Liver (tissue), 9 donors: ENCODE measurements around the gene MARVELD3. TPM values are rescaled to one million over a fixed set of nuclear protein-coding genes. Genes with fewer than 3 reads are reported as not detected.

ENCODE experiments used
- DNase-seq: peaks from one replicate; pipeline ENCODE4 v3.0.0-alpha.2; 2017; ENCODE audit warnings: low spot score
- H3K27ac ChIP-seq, 2 donors: one replicate each; pipeline ENCODE4 v1.7.0; 2013; ENCODE audit warnings: inconsistent platforms in 2 of 2, low read length in 2 of 2, control low read depth in 1 of 2, low read depth in 1 of 2, mild to moderate bottlenecking in 1 of 2
- H3K27me3 ChIP-seq, 4 donors: one replicate each; pipeline versions ENCODE4 v1.6.1 to v1.7.0; 2013; ENCODE audit warnings: low read length in 3 of 4, inconsistent platforms in 1 of 4, mild to moderate bottlenecking in 1 of 4, moderate library complexity in 1 of 4; ENCODE audit not compliant: control insufficient read depth in 4 of 4, insufficient read depth in 4 of 4
- H3K36me3 ChIP-seq, 4 donors: one replicate each; pipeline versions ENCODE4 v1.6.1 to v1.7.0; 2013; ENCODE audit warnings: low read length in 3 of 4, mild to moderate bottlenecking in 3 of 4, low read depth in 1 of 4, moderate library complexity in 1 of 4; ENCODE audit not compliant: control insufficient read depth in 4 of 4, insufficient read depth in 3 of 4
- H3K4me1 ChIP-seq, 4 donors: one replicate each; pipeline versions ENCODE4 v1.6.1 to v1.7.0; 2013; ENCODE audit warnings: low read length in 3 of 4, mild to moderate bottlenecking in 3 of 4, moderate library complexity in 1 of 4; ENCODE audit not compliant: control insufficient read depth in 4 of 4, insufficient read depth in 4 of 4
- H3K4me3 ChIP-seq, 3 donors: one replicate each; pipeline versions ENCODE4 v1.6.1 to v1.7.0; 2013; ENCODE audit warnings: low read length in 3 of 3, control low read depth in 1 of 3, low read depth in 1 of 3, mild to moderate bottlenecking in 1 of 3
- H3K9ac ChIP-seq, 2 donors: one replicate each; pipeline ENCODE4 v1.7.0; 2013; ENCODE audit warnings: low read length in 2 of 2, mild to moderate bottlenecking in 2 of 2, moderate library complexity in 2 of 2, control low read depth in 1 of 2, low read depth in 1 of 2
- H3K9me3 ChIP-seq, 4 donors: one replicate each; pipeline versions ENCODE4 v1.6.1 to v1.7.0; 2013; ENCODE audit warnings: low read length in 3 of 4; ENCODE audit not compliant: control insufficient read depth in 4 of 4
- EGR1 ChIP-seq, 2 donors: IDR thresholded peaks; 2 replicates each; pipeline ENCODE4 v1.6.1; 2016 to 2018; ENCODE audit warnings: antibody characterized with exemption in 2 of 2, low read depth in 2 of 2
- FOXA1 ChIP-seq: IDR thresholded peaks from 2 replicates; pipeline ENCODE4 v1.6.1; 2016; ENCODE audit warnings: antibody characterized with exemption
- FOXA2 ChIP-seq: IDR thresholded peaks from 2 replicates; pipeline ENCODE4 v1.6.1; 2016; ENCODE audit warnings: antibody characterized with exemption
- GABPA ChIP-seq, 2 donors: IDR thresholded peaks in 1 of 2; conservative IDR thresholded peaks in 1 of 2; 2 replicates each; pipeline ENCODE4 v1.6.1; 2016; ENCODE audit warnings: antibody characterized with exemption in 2 of 2, mild to moderate bottlenecking in 1 of 2, moderate library complexity in 1 of 2
- HNF4A ChIP-seq, 2 donors: conservative IDR thresholded peaks; 2 replicates each; pipeline ENCODE4 v1.6.1; 2016; ENCODE audit warnings: antibody characterized with exemption in 2 of 2, mild to moderate bottlenecking in 2 of 2
- HNF4G ChIP-seq: IDR thresholded peaks from 2 replicates; pipeline ENCODE4 v1.6.1; 2016; ENCODE audit warnings: antibody characterized with exemption
- JUND ChIP-seq, 2 donors: IDR thresholded peaks; 2 replicates each; pipeline ENCODE4 v1.6.1; 2016; ENCODE audit warnings: antibody characterized with exemption in 2 of 2
- NR2F2 ChIP-seq: IDR thresholded peaks from 2 replicates; pipeline ENCODE4 v1.6.1; 2016; ENCODE audit warnings: antibody characterized with exemption
- RAD21 ChIP-seq, 2 donors: IDR thresholded peaks; 2 replicates each; pipeline ENCODE4 v1.6.1; 2016; ENCODE audit warnings: antibody characterized with exemption in 2 of 2, mild to moderate bottlenecking in 2 of 2
- SP1 ChIP-seq: IDR thresholded peaks from 2 replicates; pipeline ENCODE4 v1.6.1; 2018; ENCODE audit warnings: antibody characterized with exemption, mild to moderate bottlenecking
- TAF1 ChIP-seq: conservative IDR thresholded peaks from 2 replicates; pipeline ENCODE4 v1.6.1; 2016; ENCODE audit warnings: antibody characterized with exemption, mild to moderate bottlenecking
- YY1 ChIP-seq: IDR thresholded peaks from 2 replicates; pipeline ENCODE4 v1.6.1; 2016; ENCODE audit warnings: antibody characterized with exemption, mild to moderate bottlenecking
- WGBS: extraction: QIAGEN DNeasy Blood & Tissue Kit; methylation state at CpG from one replicate; pipeline ENCODE4 v1.1.7; 2013; 5-methylcytosine and 5-hydroxymethylcytosine counted together
- polyA plus RNA-seq, 2 donors: library from polyadenylated mRNA; stranded (reverse) in 1 of 2; unstranded in 1 of 2; fragments of 200-250 nt in 1 of 2; fragments of >200 nt in 1 of 2; fragmentation: Nextera tagmentation in 1 of 2; extraction: Ambion mirVana in 1 of 2; gene quantifications; one replicate each; pipeline versions ENCODE4 v1.2.1 to v1.2.3, GENCODE V29; 2013 to 2015
- total RNA-seq, 2 donors: library from RNA; depleted of rRNA; stranded (reverse); fragments of >200 nt; gene quantifications; one replicate each; pipeline ENCODE4 v1.2.3, GENCODE V29; 2014
- TF ChIP-seq, protein P1 (sequence below): IDR thresholded peaks from 2 replicates; pipeline ENCODE4 v1.6.1; 2016; ENCODE audit warnings: antibody characterized with exemption
- TF ChIP-seq, protein P2 (sequence below): fragments of 150-350 bp; IDR thresholded peaks from 2 replicates; pipeline ENCODE4 v1.5.1; 2017; ENCODE audit warnings: improper control_type of control experiment, low read depth, low read length; ENCODE audit not compliant: missing input control
- TF ChIP-seq, protein P3 (sequence below): IDR thresholded peaks from 2 replicates; pipeline ENCODE4 v1.6.1; 2016; ENCODE audit warnings: antibody characterized with exemption
- TF ChIP-seq, protein P4 (sequence below): IDR thresholded peaks from 2 replicates; pipeline ENCODE4 v1.6.1; 2016; ENCODE audit warnings: antibody characterized with exemption
- TF ChIP-seq, protein P5 (sequence below): IDR thresholded peaks from 2 replicates; pipeline ENCODE4 v1.6.1; 2016; ENCODE audit warnings: antibody characterized with exemption, mild to moderate bottlenecking
- donor health status: healthy.
- donor health status: healthy.
- donor health status: healthy.
- donor health status: healthy.
- donor health status: healthy.

MARVELD3 gene
- total and polyA plus RNA-seq, 4 donors = 1.8 to 4.9 (median 4.1) TPM

DNA sequence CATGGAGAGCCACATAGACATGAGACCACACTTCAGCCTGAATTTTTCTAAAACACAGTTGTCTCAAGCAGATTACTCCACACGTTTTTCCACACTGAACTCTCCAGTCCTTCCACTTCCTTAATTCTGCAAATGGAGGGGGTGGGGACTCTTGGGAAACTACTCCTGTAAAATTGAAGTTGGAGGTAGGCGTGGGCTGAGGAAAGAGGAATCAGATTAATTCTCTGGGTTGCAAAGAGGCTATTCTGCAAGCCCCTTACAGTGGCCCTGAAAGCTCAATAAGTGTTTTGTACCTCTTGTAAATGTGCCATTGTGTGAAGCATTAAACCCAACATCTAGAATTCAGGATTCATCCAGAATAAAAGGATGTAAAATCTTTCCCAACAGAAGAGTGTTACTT, 9.6 kb downstream of the MARVELD3 start:
- H3K9ac ChIP-seq = no peak overlapping the region
- TF ChIP-seq, protein P1, sequence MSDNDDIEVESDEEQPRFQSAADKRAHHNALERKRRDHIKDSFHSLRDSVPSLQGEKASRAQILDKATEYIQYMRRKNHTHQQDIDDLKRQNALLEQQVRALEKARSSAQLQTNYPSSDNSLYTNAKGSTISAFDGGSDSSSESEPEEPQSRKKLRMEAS = no peak
- no peak for TF ChIP-seq NR2F2
- no peak for TF ChIP-seq HNF4G
- TF ChIP-seq, protein P2, sequence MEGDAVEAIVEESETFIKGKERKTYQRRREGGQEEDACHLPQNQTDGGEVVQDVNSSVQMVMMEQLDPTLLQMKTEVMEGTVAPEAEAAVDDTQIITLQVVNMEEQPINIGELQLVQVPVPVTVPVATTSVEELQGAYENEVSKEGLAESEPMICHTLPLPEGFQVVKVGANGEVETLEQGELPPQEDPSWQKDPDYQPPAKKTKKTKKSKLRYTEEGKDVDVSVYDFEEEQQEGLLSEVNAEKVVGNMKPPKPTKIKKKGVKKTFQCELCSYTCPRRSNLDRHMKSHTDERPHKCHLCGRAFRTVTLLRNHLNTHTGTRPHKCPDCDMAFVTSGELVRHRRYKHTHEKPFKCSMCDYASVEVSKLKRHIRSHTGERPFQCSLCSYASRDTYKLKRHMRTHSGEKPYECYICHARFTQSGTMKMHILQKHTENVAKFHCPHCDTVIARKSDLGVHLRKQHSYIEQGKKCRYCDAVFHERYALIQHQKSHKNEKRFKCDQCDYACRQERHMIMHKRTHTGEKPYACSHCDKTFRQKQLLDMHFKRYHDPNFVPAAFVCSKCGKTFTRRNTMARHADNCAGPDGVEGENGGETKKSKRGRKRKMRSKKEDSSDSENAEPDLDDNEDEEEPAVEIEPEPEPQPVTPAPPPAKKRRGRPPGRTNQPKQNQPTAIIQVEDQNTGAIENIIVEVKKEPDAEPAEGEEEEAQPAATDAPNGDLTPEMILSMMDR = no peak
- TF ChIP-seq, protein P3, sequence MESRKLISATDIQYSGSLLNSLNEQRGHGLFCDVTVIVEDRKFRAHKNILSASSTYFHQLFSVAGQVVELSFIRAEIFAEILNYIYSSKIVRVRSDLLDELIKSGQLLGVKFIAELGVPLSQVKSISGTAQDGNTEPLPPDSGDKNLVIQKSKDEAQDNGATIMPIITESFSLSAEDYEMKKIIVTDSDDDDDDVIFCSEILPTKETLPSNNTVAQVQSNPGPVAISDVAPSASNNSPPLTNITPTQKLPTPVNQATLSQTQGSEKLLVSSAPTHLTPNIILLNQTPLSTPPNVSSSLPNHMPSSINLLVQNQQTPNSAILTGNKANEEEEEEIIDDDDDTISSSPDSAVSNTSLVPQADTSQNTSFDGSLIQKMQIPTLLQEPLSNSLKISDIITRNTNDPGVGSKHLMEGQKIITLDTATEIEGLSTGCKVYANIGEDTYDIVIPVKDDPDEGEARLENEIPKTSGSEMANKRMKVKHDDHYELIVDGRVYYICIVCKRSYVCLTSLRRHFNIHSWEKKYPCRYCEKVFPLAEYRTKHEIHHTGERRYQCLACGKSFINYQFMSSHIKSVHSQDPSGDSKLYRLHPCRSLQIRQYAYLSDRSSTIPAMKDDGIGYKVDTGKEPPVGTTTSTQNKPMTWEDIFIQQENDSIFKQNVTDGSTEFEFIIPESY = no peak
- no peak for TF ChIP-seq FOXA1
- no peaks in the 10 kb centered on the region for H3K9me3 ChIP-seq
- no peaks in the 10 kb centered on the region for H3K36me3 ChIP-seq
- DNase-seq = no peak
- no peaks in the 10 kb centered on the region for H3K4me1 ChIP-seq
- 63% methylated on average over 2 of the region's 2 CpGs for WGBS
- H3K4me3 ChIP-seq = no peak overlapping the region
- no peak overlapping the region for H3K27ac ChIP-seq
- H3K27me3 ChIP-seq = no peaks in the 10 kb centered on the region

DNA sequence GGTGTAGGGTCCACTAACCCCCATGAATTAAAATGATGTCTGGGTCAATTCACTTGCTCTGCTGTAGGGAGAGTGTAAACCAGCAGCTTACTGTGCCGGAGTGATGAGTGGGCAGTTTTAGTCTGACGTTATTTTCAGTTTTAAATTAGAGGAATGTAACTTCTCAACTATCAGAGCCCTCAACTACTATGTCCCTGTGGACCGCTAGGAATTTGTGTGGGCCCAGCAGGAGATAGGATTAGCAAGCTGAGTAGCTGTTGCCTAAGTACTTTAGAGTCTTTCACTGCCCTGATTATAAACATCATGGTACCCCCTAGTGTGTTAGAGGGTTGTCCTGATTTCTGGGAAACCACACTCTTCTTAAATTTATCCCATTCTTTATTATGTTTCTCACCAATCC, 11.4 kb downstream of the MARVELD3 start:
- H3K4me3 ChIP-seq = no peak overlapping the region
- no peaks in the 10 kb centered on the region for H3K36me3 ChIP-seq
- no peak overlapping the region for H3K9ac ChIP-seq
- H3K4me1 ChIP-seq = no peaks in the 10 kb centered on the region
- H3K27me3 ChIP-seq = no peaks in the 10 kb centered on the region
- TF ChIP-seq JUND (IDR thresholded peaks at IDR 0.05) (no peak), FOXA1 (no peak), GABPA (IDR thresholded peaks at IDR 0.05 in 1 of 2, conservative IDR thresholded peaks at IDR 0.05 in 1 of 2) (no peak), TAF1 (no peak), RAD21 (IDR thresholded peaks at IDR 0.05) (no peak), EGR1 (IDR thresholded peaks at IDR 0.05; ENCODE audit: low read depth in 2 of 2) (no peak), YY1 (no peak), NR2F2 (no peak), HNF4A (conservative IDR thresholded peaks at IDR 0.05) (no peak), FOXA2 (no peak), HNF4G (no peak), SP1 (no peak)
- TF ChIP-seq, protein P4, sequence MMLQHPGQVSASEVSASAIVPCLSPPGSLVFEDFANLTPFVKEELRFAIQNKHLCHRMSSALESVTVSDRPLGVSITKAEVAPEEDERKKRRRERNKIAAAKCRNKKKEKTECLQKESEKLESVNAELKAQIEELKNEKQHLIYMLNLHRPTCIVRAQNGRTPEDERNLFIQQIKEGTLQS = no peak
- TF ChIP-seq, protein P5, sequence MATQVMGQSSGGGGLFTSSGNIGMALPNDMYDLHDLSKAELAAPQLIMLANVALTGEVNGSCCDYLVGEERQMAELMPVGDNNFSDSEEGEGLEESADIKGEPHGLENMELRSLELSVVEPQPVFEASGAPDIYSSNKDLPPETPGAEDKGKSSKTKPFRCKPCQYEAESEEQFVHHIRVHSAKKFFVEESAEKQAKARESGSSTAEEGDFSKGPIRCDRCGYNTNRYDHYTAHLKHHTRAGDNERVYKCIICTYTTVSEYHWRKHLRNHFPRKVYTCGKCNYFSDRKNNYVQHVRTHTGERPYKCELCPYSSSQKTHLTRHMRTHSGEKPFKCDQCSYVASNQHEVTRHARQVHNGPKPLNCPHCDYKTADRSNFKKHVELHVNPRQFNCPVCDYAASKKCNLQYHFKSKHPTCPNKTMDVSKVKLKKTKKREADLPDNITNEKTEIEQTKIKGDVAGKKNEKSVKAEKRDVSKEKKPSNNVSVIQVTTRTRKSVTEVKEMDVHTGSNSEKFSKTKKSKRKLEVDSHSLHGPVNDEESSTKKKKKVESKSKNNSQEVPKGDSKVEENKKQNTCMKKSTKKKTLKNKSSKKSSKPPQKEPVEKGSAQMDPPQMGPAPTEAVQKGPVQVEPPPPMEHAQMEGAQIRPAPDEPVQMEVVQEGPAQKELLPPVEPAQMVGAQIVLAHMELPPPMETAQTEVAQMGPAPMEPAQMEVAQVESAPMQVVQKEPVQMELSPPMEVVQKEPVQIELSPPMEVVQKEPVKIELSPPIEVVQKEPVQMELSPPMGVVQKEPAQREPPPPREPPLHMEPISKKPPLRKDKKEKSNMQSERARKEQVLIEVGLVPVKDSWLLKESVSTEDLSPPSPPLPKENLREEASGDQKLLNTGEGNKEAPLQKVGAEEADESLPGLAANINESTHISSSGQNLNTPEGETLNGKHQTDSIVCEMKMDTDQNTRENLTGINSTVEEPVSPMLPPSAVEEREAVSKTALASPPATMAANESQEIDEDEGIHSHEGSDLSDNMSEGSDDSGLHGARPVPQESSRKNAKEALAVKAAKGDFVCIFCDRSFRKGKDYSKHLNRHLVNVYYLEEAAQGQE = no peak
- TF ChIP-seq, protein P2 = no peak
- TF ChIP-seq, protein P3 = no peak
- H3K27ac ChIP-seq = no peak overlapping the region
- no peaks in the 10 kb centered on the region for H3K9me3 ChIP-seq
- DNase-seq = no peak
- 85% methylated on average over 3 of the region's 3 CpGs for WGBS
